GM19193 (cell line): ENCODE results near the gene FGF14.

Source experiments
- POLR2A ChIP-seq: IDR thresholded peaks from 4 replicates; pipeline ENCODE4 v1.6.1; 2011; ENCODE audit not compliant: insufficient read depth, insufficient read length; ENCODE audit errors: extremely low read depth

FGF14 gene

GRCh38 chr13:102267191-102267590 lies 134.7 kb downstream of the FGF14 start:
- no peak for TF ChIP-seq POLR2A

- no peak for TF ChIP-seq POLR2A
Measured at GRCh38 chr13:102261809-102262208, 140.0 kb downstream of the FGF14 start.

GRCh38 chr13:102261316-102261715 lies 140.5 kb downstream of the FGF14 start:
- no peak for TF ChIP-seq POLR2A

- TF ChIP-seq POLR2A, result no peak
Measured at GRCh38 chr13:102260256-102260655, 141.6 kb downstream of the FGF14 start.

GRCh38 chr13:102255409-102255808 lies 146.4 kb downstream of the FGF14 start:
- TF ChIP-seq POLR2A, result no peak

GRCh38 chr13:102251817-102252216 lies 150.0 kb downstream of the FGF14 start:
- TF ChIP-seq POLR2A, result no peak

- TF ChIP-seq POLR2A, result no peak
Measured at GRCh38 chr13:102250448-102250847, 151.4 kb downstream of the FGF14 start.

GRCh38 chr13:102244607-102245227 lies 157.1 kb downstream of the FGF14 start:
- no peak for TF ChIP-seq POLR2A

- TF ChIP-seq POLR2A, result no peak
Measured at GRCh38 chr13:102240110-102240509, 161.7 kb downstream of the FGF14 start.

GRCh38 chr13:102237230-102237629 lies 164.6 kb downstream of the FGF14 start:
- TF ChIP-seq POLR2A, result no peak

- no peak for TF ChIP-seq POLR2A
Measured at GRCh38 chr13:102236830-102237229, 165.0 kb downstream of the FGF14 start.

GRCh38 chr13:102236341-102236740 lies 165.5 kb downstream of the FGF14 start:
- no peak for TF ChIP-seq POLR2A

- TF ChIP-seq POLR2A, result no peak
Measured at GRCh38 chr13:102235689-102236088, 166.2 kb downstream of the FGF14 start.

GRCh38 chr13:102234618-102235017 lies 167.2 kb downstream of the FGF14 start:
- TF ChIP-seq POLR2A, result no peak

GRCh38 chr13:102233566-102234208 lies 168.2 kb downstream of the FGF14 start:
- no peak for TF ChIP-seq POLR2A

GRCh38 chr13:102231479-102231878 lies 170.4 kb downstream of the FGF14 start:
- TF ChIP-seq POLR2A, result no peak
